A673 (cell line): ENCODE measurements around the gene DPF1. TPM values are rescaled to one million over a fixed set of nuclear protein-coding genes. Genes with fewer than 3 reads are reported as not detected.

Experiments used
- BruUV-seq: library from RNA; stranded (reverse); fragments of 400-500 nt; replicated peaks from 2 replicates; lab custom pipeline; 2021; lab: Mats Ljungman, UMichigan
- CTCF ChIA-PET: fragments of 300-600 bp; sonication (Branson Sonifier 250); formaldehyde crosslinking; loops from one replicate; lab custom pipeline; 2022; ENCODE audit warnings: antibody characterized with exemption; lab: Charles Lee
- POLR2A ChIA-PET: fragments of 300-600 bp; sonication (Branson Sonifier 250); formaldehyde crosslinking; loops from one replicate; lab custom pipeline; 2022; ENCODE audit warnings: antibody characterized with exemption; ENCODE audit not compliant: low non-redundant PET; lab: Charles Lee
- DNase-seq: peaks from one replicate; pipeline ENCODE4 v3.0.0-alpha.2; 2015; ENCODE audit warnings: low spot score
- H3K27ac ChIP-seq: fragments of 200-600 bp; sonication (generic); 2 replicates; pipeline ENCODE4 v1.5.1; 2016; ENCODE audit warnings: mixed run types, low read depth, mild to moderate bottlenecking, mixed read lengths, antibody characterized with exemption, low read length; ENCODE audit not compliant: poor library complexity, severe bottlenecking
- H3K27me3 ChIP-seq: fragments of 200-600 bp; sonication (generic); replicated peaks from 2 replicates; pipeline ENCODE4 v1.6.1; 2017; ENCODE audit warnings: mixed run types, low read depth, mild to moderate bottlenecking, mixed read lengths, antibody characterized with exemption, low read length; ENCODE audit not compliant: insufficient read depth, poor library complexity
- H3K36me3 ChIP-seq: fragments of 200-600 bp; sonication (generic); 2 replicates; pipeline ENCODE4 v1.6.1; 2016; ENCODE audit warnings: mixed run types, mild to moderate bottlenecking, mixed read lengths, antibody characterized with exemption, low read length; ENCODE audit not compliant: insufficient read depth, poor library complexity, severe bottlenecking
- H3K4me1 ChIP-seq: fragments of 200-600 bp; sonication (generic); 2 replicates; pipeline ENCODE4 v1.6.1; 2017; ENCODE audit warnings: mixed run types, mild to moderate bottlenecking, mixed read lengths, antibody characterized with exemption, low read length; ENCODE audit not compliant: insufficient read depth, poor library complexity, severe bottlenecking
- H3K4me3 ChIP-seq: fragments of 200-600 bp; sonication (generic); 2 replicates; pipeline ENCODE4 v1.5.1; 2016; ENCODE audit warnings: low read depth, mixed run types, mild to moderate bottlenecking, mixed read lengths, low read length; ENCODE audit not compliant: poor library complexity, severe bottlenecking
- H3K9me3 ChIP-seq: fragments of 200-600 bp; sonication (generic); 2 replicates; pipeline ENCODE4 v1.6.1; 2016; ENCODE audit warnings: mixed run types, low read depth, mild to moderate bottlenecking, mixed read lengths, antibody characterized with exemption, low read length; ENCODE audit not compliant: poor library complexity, severe bottlenecking
- EZH2 ChIP-seq: fragments of 200-600 bp; sonication (generic); IDR thresholded peaks from 2 replicates; pipeline ENCODE4 v1.6.1; 2017; ENCODE audit warnings: borderline replicate concordance, low read depth, mild to moderate bottlenecking, mixed read lengths, antibody characterized with exemption, low read length; ENCODE audit not compliant: poor library complexity, severe bottlenecking
- intact Hi-C: fragments of 100-400 bp; cut with micrococcal nuclease; formaldehyde crosslinking; loops from one replicate; pipeline ENCODE4 v1.10.0; 2022; ENCODE audit not compliant: unreplicated experiment
- total RNA-seq: library from RNA; stranded (reverse); gene quantifications from 2 replicates; pipeline ENCODE4 v1.2.3, GENCODE V29; 2021
- TF ChIP-seq, protein P1 (sequence below): fragments of 300-800, 200-600 bp; sonication (generic); conservative IDR thresholded peaks from 2 replicates; pipeline ENCODE4 v1.5.1; 2017; ENCODE audit warnings: low read depth, mild to moderate bottlenecking, antibody characterized with exemption, low read length, moderate library complexity, mixed read lengths

DPF1 gene
- total RNA-seq, 1 experiment from 2014 or later = 6.3 TPM

DNA sequence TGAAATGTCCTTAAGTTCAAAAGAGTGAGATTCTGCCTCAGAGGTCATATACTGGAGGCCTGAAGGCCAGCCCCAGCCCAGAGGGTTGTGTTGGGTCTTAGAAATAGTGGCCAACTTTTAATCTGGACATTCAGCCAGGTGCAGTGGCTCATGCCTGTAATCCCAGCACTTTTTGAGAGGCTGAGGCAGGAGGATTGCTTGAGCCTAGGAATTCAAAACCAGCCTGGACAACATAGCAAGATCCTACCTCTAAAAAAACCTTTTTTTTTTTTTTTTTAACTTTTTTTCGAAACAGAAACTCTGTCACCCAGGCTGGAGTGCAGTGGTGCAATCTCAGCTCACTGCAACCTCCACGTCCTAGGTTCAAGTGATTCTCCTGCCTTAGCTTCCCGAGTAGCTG, 15.5 kb downstream of the DPF1 start:
- POLR2A ChIA-PET = no interaction called here

GRCh38 chr19:38207543-38207942, 16.5 kb downstream of the DPF1 start:
- POLR2A ChIA-PET = no interaction called here
- BruUV-seq = no TSS peak
- CTCF ChIA-PET = no interaction called here
- DNase-seq = no peak
- peaks cover 7% of the 10 kb centered on the region for H3K27me3 ChIP-seq
- H3K4me1 ChIP-seq = peaks cover 19% of the 10 kb centered on the region
- no peak for TF ChIP-seq EZH2
- TF ChIP-seq, protein P1, sequence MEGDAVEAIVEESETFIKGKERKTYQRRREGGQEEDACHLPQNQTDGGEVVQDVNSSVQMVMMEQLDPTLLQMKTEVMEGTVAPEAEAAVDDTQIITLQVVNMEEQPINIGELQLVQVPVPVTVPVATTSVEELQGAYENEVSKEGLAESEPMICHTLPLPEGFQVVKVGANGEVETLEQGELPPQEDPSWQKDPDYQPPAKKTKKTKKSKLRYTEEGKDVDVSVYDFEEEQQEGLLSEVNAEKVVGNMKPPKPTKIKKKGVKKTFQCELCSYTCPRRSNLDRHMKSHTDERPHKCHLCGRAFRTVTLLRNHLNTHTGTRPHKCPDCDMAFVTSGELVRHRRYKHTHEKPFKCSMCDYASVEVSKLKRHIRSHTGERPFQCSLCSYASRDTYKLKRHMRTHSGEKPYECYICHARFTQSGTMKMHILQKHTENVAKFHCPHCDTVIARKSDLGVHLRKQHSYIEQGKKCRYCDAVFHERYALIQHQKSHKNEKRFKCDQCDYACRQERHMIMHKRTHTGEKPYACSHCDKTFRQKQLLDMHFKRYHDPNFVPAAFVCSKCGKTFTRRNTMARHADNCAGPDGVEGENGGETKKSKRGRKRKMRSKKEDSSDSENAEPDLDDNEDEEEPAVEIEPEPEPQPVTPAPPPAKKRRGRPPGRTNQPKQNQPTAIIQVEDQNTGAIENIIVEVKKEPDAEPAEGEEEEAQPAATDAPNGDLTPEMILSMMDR = no peak
- H3K36me3 ChIP-seq = no peaks in the 10 kb centered on the region
- no peaks in the 10 kb centered on the region for H3K9me3 ChIP-seq
- H3K27ac ChIP-seq = no peak overlapping the region
- no peak overlapping the region for H3K4me3 ChIP-seq
- intact Hi-C loops = no loop called here

More for the DNA sequence above, 15.5 kb downstream of the DPF1 start:
- no peak overlapping the region for H3K27ac ChIP-seq
- no TSS peak for BruUV-seq
- no peaks in the 10 kb centered on the region for H3K9me3 ChIP-seq
- CTCF ChIA-PET = no interaction called here
- no peak overlapping the region for H3K4me3 ChIP-seq
- H3K27me3 ChIP-seq = peaks cover 7% of the 10 kb centered on the region
- H3K36me3 ChIP-seq = no peaks in the 10 kb centered on the region
- intact Hi-C loops = no loop called here
- no peak for DNase-seq
- no peak for TF ChIP-seq EZH2
- TF ChIP-seq, protein P1 = no peak
- H3K4me1 ChIP-seq = peaks cover 19% of the 10 kb centered on the region

DNA sequence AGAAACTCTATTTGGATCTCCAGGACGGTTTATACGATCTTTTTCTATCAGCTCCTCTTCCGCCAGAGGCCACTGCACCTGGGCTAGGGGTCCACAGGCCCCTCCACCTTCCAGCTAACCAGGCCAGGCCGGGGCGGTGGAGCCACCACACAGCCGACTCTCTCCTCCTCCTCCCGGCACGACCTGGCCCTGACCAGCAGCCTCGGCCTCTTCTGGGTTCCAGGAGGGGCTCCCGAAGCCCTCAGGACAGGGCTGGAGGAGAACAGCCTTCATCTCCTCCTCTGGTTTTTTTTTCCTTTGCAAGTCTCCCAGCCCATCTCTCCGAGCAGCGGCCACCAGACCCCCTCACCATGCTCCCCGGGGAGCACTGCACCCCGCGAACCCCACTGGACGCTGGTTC, 17.1 kb downstream of the DPF1 start:
- no peaks in the 10 kb centered on the region for H3K9me3 ChIP-seq
- no peaks in the 10 kb centered on the region for H3K36me3 ChIP-seq
- intact Hi-C loops = no loop called here
- no peak overlapping the region for H3K4me3 ChIP-seq
- DNase-seq = no peak
- BruUV-seq = no TSS peak
- peaks cover 19% of the 10 kb centered on the region for H3K4me1 ChIP-seq
- H3K27ac ChIP-seq = no peak overlapping the region
- CTCF ChIA-PET = no interaction called here
- H3K27me3 ChIP-seq = peaks cover 7% of the 10 kb centered on the region
- POLR2A ChIA-PET = no interaction called here
- no peak for TF ChIP-seq EZH2
- TF ChIP-seq, protein P1 = no peak
